Measurements from ENCODE around the gene SLC30A4.

GRCh38 chr15:45486317-45486716 is 36.2 kb downstream of the SLC30A4 start:
- TF ChIP-seq YY1 (IDR thresholded peaks at IDR 0.05; ENCODE audit: insufficient read depth, insufficient read length), result no peak
- TF ChIP-seq SUZ12 (IDR thresholded peaks at IDR 0.05; ENCODE audit: extremely low read depth, insufficient read depth, insufficient read length), result no peak
- no peak for TF ChIP-seq ZNF274 (IDR thresholded peaks at IDR 0.05; ENCODE audit: low read depth, low read length)
